Measurements from ENCODE around the gene CR1.
A peak's percentile ranks its signal among the peaks of the same experiment; 100 is the strongest.
"Not testable (repeated sequence)": the region's sequence is repeated elsewhere in the genome, so short reads cannot be mapped to it uniquely, and the experiment has no call there.

CR1 gene

DNA sequence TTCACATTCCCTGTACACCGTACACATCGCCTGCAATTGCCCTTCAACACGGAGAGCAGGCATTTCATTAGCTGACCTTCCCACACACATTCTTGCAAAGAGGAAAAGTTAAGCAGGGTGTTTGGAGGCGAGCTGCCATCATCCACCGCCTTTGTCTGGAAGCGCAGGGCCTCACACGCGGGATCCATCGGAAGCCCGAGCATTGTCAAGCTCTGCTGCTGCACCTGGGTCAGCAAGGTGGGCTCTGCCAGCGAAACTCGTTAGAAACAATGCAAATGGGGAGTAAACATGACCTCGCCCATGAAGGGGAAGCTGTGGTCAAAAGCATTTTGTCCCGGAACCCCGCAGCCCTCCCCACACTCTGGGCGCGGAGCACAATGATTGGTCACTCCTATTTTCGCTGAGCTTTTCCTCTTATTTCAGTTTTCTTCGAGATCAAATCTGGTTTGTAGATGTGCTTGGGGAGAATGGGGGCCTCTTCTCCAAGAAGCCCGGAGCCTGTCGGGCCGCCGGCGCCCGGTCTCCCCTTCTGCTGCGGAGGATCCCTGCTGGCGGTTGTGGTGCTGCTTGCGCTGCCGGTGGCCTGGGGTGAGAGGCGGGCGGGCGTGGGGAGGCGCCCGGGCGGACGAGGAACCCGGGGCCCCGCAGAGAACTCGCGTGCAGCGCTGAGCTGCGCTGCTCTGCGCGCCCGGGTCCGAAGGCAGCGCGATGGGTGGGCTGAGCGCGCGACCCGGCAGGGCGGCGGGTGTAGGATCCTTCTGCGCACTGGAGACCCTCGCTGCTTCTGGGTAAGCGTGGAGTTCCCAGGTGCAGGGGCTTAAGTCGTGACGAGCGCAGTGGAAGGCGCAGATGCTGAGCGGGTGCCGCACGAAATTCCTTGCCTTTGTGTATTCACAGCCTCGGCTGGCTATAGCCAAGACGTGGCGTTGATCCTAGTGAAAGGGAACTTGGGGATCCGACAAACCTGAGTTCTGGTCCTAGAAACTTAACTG lies at the start of gene CR1:
Gene CR1 (plus strand): TSS at position 357 of the 992 bp plus-strand sequence. CDS start 111 bp downstream, at position 468.
- DNase-seq (ENCODE audit: low read depth) = peak; percentile 1

DNA sequence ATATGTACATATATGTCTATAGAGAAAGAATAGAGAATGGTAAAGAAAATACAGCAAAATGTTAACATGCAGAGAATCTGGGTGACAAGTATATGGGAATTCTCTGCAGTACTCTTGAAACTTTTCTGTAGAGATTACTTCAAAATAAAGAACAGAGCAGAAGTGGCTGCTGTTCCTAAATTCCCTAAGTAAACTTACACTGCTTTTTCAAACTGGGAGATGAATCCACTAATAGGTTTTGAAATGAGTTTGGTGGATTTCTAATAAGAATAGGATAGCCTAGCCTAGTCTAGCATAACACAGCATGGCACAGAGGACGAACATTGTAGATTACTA lies 42.3 kb upstream of the CR1 start:
- DNase-seq (ENCODE audit: low read depth) = no peak

GRCh38 chr1:207454046-207454964 lies 41.7 kb upstream of the CR1 start, which contains the start of gene CR2:
CR2 (plus strand) TSS chr1:207454328; CDS start chr1:207454419, 91 bp downstream.
- DNase-seq (ENCODE audit: low read depth) = no peak

DNA sequence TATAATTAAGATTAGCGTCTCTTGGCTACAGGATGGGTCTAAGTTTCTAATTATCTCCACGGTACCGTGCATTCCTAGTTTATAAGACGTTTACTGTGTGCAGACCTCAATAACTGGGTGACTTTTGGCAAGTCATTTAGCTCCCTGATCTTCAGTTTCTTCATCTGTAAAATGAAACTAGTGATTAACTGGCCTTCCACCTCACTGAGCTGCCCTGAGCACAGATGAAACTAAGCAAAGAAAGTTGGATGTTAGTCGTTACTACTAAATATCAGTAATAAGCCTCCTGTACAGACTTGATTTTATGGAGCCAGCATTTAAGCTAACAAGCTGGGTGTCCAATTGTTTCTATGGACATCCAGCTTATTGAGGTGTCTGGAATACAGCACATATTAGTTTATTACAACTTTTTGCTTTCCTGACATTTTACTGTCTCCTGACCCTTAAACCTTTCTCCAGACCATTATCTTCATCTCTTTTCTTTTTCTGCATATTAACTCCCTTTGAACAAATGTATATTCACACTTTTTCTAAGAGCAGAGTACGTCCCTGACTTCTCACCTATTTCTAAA lies 40.7 kb upstream of the CR1 start:
- no peak for DNase-seq (ENCODE audit: low read depth)

DNA sequence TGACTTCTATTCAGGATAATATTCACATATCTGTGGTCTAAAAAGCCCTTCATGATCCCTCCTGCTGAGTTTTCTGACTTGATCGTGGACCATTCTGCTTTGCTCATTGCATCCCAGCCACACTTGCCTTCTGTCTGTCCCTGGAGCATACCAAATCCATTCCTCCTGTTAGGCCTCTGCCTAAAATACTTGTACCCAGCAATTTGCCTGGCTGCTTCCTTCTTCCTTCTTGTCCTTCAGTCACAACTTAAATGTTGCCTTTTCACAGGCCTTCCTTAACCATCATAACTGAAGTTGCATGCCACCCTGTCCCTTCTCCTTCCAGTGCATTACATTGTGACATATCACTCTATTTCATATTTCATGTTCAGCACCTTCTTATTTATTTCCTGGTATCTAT lies 37.5 kb upstream of the CR1 start:
- DNase-seq (ENCODE audit: low read depth) = no peak

- no peak for DNase-seq (ENCODE audit: low read depth)
These were observed 36.9 kb upstream of the CR1 start for GRCh38 chr1:207459008-207459407.

- no peak for DNase-seq (ENCODE audit: low read depth)
These were observed 34.3 kb upstream of the CR1 start for GRCh38 chr1:207461649-207462048.

- DNase-seq (ENCODE audit: low read depth) = no peak
These were observed 33.4 kb upstream of the CR1 start for GRCh38 chr1:207462535-207462934.

- no peak for DNase-seq (ENCODE audit: low read depth)
These were observed 32.9 kb upstream of the CR1 start for GRCh38 chr1:207463021-207463420.

DNA sequence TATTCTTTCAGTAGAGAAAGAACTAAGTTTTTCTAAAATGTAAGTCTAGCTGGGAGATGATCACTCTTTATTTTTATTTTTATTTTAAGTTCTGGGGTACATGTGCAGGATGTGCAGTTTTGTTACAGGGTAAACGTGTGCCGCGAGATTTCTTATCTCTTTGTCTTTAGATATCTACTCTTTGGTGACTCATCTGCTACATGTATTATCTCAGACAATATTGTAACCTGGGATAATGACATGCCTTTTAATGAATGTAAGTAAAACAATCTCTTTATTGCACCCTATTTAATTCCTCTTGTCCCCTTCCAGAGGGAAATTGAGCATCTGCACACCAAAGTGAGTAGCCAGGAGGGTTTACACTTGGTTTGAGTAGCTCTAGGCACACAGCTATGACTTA lies 32.4 kb upstream of the CR1 start:
- DNase-seq (ENCODE audit: low read depth) = no peak

GRCh38 chr1:207470927-207471326 lies 25.0 kb upstream of the CR1 start:
- DNase-seq (ENCODE audit: low read depth) = no peak

DNA sequence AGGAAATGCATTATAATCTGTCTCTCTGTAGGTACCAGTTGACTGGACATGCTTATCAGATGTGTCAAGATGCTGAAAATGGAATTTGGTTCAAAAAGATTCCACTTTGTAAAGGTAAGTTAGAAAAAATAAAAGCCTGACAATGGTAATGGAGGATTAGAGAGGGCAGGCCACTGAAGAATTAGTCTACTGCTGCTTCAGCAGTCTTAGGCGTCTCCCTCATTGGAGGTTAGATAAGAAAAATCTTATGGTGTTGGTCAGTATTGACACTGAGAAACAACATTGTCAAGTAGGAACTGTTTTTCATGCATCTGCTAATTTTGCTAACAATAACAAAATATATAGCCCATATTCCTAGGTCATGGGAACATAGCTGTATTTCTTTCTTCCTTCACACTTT lies 21.7 kb upstream of the CR1 start:
- DNase-seq (ENCODE audit: low read depth) = no peak

- no peak for DNase-seq (ENCODE audit: low read depth)
These were observed 9.8 kb upstream of the CR1 start for GRCh38 chr1:207486198-207486597.

DNA sequence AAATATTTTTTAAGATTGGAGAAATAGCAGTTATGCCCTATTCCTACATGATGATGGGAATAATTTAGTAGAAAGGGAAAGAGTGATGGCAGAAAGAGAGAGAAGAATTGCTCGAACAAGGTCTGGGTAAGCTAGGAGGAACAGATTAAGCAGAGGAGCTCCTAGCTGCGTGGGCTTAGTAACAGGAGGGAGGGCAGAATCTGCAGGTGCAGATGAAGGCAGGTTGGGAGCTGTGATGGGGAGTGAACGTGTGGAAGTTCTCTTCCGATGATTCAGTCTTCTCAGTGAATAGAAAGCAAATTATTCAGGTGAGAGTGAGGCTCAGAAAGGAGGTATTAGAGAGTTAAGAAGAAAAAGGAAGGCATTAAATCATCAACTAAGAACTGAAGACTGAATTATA lies 8.3 kb upstream of the CR1 start:
- DNase-seq (ENCODE audit: low read depth) = no peak

DNA sequence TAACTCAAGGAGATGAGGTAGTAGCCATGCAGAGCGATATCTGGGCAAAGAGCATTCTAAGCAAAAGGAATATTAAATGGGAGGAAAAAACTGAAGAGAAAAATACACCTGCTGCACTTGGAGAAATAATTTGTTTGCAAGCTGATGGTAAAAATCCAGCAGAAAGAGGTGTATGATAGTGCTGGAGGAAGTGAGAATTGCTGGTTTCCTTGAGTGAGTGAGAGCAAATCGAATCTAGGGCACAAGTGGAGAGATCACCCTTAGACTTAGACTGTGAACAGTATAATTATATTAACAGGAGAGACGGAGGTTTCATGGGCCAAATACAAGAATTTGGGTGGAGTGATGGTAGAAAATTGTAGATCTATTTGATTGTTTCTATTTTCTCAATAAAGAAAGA lies 2.7 kb upstream of the CR1 start:
- no peak for DNase-seq (ENCODE audit: low read depth)

GRCh38 chr1:207494171-207494570 lies 1.8 kb upstream of the CR1 start:
- DNase-seq (ENCODE audit: low read depth) = no peak

GRCh38 chr1:207495281-207495680 lies 676 bp upstream of the CR1 start:
- not testable (repeated sequence) for DNase-seq (ENCODE audit: low read depth)

- DNase-seq (ENCODE audit: low read depth) = no peak
These were observed 2.0 kb downstream of the CR1 start for GRCh38 chr1:207497941-207498340.

DNA sequence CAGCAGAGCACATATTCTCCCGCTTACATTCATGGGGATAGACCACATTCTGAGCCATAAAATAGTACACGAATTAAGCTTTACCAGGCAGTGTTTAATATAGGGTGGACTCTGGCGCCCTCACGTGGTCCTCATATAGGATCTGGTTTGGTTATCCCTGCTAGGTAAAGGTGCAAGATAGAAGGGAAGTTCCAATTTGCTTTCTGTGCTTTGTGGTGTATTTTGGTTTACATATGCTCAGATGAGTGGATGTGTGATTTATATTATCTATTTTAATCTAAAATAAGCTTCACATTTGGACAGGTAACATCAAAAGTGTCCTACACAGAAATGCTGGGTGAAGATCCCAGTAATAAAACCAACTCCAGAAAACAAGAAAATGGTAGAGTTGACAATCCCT lies 3.6 kb downstream of the CR1 start:
- peak; percentile 44 for DNase-seq (ENCODE audit: low read depth)

DNA sequence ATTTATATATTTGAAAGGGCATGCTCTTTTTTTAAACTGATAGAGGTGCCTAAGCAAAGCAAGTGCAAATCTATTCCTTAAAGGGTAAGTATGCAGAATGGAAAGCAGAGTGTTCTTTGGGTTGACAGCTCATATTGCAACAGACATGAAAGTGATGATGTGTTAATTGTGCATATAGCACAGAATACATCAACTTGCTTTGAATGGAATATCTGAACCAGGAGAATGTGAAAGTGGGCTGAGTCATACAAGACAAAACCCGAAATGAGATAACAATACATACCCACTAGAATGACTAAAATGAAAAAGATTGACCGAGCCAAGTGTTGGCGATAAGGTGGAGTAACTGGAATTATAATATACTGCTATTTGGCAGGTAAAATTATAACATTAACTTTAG lies 4.3 kb downstream of the CR1 start:
- DNase-seq (ENCODE audit: low read depth) = no peak

DNA sequence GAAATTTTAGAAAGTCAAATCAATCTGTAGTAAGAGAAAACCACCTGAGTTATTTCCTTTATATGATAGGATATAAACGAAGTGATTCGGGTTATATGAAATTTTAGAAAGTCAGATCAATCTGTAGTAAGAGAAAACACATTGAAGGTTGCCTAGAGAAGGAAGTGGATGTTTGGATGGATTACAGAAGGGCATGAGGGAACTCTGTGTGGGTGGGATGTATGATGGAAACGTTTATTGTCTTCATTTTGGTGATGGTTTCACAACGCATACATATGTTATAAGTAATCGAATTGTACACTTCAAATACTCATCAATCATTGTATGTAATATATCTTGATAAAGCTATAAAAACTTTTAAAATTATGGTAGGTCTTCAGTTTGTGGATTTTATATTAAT lies 5.1 kb downstream of the CR1 start:
- no peak for DNase-seq (ENCODE audit: low read depth)

DNA sequence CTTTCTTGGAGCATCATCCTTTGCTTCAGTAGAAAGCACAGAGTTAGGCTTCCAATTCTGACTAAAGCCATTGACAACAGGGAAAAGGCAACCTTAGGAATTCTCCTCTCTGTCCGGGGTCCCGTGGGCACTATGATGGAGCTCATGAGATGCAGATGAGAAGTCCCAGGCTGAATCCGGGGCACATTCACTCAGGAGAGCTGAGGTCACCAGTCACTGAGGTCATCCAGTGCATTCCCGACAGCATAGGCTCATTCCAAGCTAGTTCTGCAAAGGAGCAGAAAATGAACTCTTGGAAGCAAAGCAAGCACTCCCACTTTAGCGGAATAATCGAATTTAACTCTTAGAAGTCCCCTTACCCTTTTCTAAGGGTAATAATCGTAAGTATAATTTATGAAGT lies 6.8 kb downstream of the CR1 start:
- no peak for DNase-seq (ENCODE audit: low read depth)

Data from stimulated activated CD8-positive, alpha-beta memory T cell treated with anti-CD3 and anti-CD28 coated beads, Interleukin-15, amount 100 ng/mL, for 1 hour (primary cell).